GM19328 (cell line): Measurements from ENCODE around the gene CASZ1.

Experiments
- ATAC-seq: cut with Tn5 transposase; IDR thresholded peaks from one replicate; pipeline ENCODE4 v1.9.1; 2021; ENCODE audit warnings: mild to moderate bottlenecking, moderate library complexity; ENCODE audit not compliant: unreplicated experiment

The CASZ1 gene

DNA sequence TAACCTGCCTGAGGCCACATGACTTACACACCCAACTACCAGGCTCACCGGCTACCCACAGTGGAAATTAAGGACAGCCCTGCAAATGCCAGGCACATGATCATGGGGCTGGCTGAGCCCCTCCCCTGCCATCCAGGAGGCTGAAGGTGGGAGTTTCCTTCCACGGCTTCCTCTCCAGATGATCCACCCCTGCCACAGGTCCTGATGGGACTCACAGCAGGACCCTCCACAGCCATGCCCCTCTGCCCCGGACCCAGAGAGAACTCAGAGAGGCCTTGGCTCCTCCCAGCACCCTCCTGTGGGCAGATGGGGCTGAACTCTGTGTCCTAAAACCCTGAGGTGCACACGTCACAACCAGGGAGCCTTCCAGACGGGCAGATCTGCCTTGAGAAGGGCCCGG, 29.1 kb upstream of the CASZ1 start:
- ATAC-seq, result no peak

DNA sequence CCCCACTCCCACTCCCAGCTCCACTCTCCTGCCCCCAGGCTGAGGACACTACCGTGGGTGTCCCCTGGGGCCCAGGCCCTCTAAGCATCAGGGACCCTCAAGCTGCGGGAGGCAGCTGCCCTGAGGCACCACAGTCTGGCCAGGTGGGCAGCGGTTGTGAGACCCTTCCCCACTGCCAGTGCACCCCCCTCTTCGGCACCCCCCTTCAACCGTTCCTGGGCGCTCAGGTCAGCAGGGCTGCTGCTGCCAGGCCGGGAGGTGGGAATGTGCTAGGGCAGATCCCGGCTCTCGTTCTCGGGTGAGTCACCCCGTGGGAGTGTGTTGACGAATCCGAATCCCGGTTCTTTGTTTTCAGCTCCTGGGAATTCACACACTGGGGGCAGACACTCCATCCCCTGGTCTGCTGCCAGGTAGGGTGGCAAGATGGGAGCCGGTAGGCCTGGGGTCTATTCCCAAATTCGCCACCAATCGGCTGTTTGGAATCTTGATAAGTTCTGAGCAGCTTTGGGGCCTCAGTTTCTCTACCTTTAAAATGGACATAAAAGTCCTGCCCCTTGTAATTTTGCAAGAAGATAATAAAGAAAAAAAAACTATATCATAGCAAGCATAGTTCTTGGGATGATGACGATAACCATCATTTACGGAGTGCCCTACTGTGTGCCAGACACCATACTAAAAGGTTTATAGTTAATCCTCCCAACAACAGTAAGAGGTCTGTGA, 28.5 kb upstream of the CASZ1 start:
- ATAC-seq, result no peak

DNA sequence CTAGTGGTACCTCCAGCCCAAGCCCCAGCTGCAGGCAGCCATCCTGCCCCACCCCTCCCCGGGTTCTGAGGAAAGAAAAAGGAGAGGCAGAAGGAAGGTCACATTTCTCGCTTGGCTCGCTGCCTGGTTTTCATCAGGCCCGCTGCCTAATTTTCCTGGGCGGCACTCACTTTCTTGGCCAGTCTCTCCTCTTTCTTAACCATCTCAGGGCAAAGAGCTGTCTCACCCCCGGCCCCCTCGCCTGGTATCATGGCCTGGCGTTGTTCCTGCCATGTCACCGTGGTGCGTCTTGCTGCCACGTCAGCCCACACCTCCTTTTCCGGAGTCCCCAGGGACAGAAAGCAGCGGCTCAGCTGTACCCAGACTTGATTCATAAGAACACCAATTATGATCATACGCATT, 26.6 kb upstream of the CASZ1 start:
- ATAC-seq, result no peak

DNA sequence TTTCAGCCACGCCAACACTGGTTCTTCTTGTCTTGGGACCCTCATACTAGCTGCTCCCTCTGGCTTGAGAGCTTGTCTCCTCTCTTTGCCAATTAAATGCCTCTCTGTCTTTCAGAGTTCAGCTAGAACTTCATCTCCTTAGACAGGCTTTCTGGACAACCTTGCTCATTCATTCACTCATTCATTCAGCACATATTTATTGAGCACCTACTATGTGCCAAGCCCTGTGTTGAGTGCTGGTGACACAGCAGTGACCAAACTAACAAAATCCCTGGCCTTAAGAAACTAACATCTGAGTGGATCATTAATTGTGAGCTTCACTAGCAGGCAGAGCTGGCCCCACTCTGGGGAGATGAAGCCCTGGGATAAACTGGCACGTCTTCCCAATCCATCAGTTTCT, 24.9 kb upstream of the CASZ1 start:
- ATAC-seq, result no peak

DNA sequence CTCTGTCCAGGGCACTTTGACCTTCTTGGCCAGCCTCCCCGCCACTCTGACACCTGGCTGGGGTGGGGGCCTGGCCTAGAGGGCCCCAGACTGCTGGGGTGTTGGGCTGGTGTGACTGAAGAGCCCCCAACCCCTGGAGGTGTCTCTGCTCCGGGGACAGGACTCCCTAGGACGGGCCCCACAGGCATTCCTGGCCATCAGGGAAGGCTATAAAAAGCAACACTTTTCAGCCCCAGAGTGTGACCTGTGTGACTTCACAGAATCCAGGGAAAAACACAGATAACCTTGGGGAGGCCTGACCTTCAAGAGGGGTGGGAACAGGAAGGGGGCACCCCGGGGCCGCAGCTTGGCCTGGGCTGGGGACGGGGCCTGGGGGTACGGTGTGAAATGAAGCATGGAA, 24.0 kb upstream of the CASZ1 start:
- no peak for ATAC-seq

DNA sequence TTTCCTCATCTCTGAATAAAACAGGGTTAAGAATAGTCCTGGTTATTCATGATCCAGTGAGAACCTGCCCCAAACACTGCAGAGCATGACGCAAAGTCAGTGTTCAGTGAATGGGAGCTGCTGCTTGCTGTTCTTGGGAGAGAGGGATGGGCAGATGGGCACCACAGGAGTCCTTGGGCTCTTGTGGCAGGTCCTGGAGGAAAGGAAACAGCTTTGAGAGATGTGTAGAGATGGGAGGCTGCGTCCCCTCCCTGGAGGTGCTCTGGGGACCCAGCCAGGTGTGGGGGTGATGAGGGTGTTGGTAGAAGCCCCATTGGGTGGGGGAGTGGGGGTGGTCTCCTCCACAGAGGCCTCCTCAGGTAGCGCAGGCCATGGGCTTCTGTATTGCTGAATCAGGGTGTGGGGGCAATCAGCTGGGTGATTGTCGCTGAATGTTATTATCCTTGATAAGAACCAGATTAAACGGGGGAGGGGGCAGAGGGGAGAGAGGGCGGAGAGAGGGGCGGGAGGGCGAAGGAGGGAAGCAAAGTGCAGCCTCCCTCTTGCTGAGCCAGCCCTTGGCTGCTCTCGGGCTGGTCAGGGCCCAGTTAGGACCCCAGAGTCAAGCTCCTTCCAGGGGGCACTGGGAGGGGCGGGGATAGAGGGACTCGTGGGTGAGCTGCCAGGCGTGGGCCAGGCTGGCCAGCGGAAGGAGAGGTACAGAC, 22.9 kb upstream of the CASZ1 start:
- no peak for ATAC-seq

DNA sequence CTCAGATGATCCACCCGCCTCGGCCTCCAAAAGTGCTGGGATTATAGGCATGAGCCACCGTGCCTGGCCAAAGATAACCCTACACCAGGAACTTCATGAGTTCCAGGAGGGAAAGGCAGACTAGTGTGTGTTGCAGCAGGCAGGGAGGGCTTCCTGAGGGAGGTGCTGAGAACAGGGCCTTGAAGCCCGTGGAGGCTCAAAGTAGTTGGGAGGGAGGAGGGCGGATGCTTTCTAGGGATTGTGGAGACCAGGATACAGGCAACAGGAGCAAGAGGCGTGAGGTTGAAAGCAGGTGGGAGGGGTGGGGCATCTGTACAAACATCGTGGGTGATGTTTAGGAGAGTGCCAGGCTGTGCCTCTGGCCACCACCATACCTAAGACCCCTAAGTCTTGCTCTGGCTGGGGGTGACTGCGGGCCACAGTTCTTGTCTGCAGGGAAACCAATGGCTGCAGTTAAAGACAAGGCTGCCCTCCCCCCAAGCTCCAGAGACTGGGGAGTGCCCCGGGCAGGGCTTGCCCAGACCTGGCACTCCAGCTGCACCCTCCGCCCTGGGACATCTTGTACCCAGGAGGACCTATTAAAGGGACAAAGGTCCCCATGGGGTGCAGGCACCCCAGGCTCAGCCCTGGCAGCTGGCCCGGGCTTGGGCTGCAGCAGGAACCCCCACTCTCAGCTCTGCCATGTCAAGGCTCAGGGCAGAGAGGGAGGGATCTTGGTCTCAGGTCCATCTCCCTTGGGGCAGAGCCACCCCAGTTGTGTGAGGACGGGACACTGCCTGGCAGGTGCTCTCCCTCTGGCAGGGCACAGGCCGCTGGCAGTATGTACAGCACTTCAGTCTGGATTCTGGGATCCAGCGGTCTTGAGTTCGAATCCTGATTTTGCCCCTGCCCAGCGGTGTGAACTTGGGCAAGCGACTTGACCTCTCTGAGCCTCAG, 22.1 kb upstream of the CASZ1 start:
- no peak for ATAC-seq

DNA sequence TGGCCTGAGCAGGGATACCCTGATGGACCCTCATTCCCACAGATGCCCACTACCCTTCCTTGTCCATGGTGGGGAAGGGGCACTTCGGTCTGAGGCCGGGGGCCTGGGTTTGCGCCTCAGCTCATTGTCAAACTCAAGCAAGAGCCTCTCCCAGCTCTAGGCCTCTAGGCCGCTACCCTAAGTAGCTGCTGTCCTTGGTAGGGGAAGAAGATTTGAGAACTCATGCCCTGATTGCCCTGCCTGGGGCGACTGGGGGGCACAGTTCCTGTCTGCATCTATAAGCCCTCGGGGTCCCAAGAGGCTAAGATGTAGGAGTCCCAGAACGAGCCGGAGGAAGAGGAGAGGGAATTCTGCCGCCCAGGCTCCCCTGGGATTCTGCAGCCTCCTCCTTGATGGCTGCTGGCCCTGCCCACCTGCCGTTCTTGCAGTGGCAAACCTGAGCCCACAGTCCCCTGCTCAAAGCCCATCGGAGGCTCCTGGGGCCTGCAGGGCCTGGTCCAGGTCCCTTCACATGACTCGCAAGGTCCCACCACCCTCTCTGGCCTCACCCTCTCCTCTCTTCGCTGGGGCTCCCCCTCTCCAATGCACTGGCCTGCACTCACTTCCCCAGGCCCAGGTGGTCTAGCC, 20.4 kb upstream of the CASZ1 start:
- no peak for ATAC-seq

DNA sequence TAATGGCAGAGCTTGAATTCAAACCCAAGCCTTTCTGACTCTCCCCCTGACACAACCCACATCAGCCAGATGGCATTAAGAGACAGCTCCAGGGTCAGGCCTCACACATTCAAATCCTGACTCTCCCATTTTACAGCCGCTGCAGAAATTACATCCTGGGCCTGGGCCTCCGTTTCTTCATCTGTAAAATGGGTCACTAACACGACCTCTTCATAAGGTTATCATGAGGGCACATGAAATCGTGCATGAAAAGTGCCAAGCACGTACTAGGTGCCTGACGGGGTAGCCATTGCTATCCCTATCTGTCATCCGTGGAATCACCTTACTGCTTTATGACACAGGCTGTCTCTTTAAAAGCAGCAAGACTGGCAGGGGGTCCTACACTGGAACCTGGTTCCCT, 19.8 kb upstream of the CASZ1 start:
- no peak for ATAC-seq

DNA sequence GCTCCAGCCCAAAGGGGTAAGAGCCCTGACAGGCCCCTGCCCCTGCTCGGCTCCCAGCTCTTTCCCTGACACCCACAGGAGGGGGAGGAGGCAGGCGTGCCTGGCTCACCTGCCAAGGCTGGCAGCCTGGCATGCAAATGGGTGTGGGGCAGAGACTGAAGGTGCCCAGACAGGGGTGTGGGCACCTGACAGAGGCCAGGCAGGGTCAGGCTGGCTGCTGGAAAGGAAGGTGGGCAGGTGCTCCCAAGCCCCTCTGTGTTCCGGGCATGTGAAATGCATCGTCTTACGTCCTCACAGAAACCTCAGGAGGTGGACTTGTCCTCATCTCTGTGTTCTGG, 19.4 kb upstream of the CASZ1 start:
- ATAC-seq, result no peak

DNA sequence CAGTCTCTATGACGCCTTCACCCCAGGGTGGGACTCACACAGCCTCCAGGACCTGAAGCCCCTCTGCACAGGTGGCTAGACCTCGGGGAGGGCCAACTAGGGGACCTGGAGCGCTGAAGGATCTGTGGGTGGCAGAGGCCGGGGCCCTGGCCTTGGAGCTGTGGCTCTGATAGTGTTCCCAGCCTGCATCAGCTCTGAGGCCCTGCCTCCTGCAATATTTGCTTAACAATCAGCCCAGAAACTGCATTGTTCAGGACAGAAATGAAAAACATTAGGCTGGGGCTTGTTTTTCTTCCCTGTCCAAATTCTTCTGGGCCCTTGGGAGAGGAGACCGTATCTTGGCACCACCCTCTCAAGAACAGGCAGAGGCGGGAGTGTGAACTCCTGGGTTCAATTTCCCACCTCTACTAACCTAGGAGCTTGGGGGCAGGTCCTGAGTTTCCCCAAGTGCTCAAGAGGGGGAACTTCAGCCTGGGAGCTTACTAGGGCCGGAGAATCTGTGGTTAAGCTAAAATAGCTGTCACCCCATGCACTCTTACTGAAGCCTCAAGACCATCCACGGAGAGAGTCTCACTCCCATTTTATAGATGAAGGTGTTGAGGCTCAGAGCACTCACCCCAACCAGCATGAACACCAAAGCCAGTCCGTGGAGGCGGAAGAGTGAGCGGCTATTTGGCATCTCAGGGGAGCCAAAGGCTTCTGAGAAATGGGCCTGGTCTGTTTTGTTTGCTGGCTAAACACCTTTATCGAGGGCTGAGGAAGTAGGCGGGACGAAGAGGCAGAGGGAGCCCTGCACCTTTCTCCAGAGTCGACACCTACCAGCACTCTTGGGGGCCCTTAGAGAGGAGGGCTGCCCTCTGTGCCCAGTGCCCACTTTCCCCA, 18.8 kb upstream of the CASZ1 start:
- no peak for ATAC-seq

DNA sequence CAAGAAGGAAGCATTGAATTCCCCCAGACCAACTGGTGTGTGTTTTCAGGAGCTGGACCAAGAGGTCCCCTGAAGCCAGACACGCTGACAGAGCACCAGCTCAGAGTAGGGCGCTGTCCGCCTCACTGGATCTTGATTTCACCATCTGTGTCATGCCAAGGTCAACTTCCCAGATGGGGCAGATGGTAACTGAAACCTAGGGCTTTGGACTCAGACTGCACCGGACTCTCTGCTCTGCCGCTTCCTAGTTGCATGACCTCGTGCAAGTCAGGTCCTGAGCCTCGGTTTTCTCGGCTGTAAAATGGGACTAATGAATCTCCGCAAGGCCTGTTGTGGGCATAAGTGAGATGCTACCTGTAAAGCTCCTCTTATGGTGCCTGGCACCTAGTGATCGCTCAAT, 17.9 kb upstream of the CASZ1 start:
- ATAC-seq, result no peak

DNA sequence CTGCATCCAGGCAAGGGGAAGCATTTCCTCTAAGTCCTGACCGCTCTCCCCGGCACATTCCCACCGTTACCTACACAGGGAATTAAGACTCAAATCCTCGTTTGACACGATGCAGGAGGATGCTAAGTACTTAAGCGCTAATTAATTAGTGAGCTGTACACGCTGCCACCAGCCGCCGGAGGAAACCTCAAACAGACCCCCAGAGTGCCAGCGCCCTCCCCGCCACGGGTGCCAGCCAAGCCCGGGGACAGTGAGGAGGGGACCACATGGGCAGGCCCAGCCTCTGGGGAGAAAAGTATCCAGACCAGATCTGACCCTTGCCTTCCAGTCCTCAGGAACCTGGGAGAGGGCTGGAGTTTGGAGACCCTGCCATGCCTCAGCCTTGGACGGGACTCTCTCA, 17.4 kb upstream of the CASZ1 start:
- no peak for ATAC-seq

DNA sequence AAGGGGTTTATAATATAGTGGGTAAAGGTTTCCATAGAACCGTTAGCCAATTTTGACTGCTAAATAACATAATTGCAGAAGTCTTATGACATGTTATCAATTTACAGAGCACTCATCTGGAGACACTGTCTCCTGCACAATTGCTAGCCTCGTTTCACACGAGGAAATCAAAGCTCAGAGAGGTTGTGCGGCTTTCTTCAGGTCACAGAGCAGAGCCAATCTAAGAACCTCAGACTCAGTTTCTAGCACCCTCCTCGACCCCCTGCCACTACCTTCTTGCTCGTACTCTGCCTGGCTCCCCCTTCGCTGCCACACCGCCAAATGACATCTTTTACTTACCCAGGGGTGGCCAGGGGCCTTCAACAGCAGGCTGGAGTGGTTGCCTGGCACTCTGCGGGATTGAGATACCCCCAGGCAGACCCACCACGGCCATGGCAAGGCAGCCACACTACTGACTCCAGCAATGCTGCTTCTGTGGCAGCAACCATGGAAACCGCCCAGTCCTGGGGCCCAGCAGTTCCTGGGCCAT, 16.0 kb upstream of the CASZ1 start:
- no peak for ATAC-seq

DNA sequence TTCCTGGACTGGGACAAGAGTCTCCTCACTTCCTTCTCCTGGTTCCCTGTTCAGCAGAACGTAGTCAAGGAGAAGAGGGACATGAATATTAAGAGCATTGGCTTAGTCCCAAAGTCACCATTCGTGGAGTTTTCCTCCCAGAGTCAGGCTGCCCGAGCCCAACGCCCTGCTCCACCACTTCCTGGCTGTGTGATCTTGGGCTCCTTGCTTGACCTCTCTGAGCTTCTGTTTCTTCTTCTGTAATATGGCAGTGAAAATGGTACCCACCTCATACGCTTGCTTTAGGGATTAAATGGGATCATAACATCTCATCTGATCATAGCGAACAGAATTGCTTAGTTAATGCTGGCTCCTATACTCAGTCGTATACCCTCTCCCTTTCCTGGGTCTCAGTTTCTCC, 12.0 kb upstream of the CASZ1 start:
- ATAC-seq, result no peak

DNA sequence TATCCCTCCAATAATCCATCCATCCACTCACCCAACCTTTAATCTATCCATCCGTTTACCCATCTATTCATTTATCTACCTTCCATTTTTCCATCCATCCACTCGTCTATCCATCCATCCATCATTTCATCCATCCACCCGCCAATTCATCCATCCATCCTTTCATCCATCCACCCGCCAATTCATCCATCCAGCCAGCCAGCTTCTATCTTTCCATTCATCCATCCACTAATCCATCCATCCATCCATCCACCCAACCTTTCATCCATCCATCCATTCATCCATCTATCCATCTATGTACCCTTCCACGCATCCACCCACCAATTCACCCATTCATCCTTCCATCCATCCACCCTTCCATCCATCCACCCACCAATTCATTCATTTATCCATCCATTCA, 10.5 kb upstream of the CASZ1 start:
- no peak for ATAC-seq

DNA sequence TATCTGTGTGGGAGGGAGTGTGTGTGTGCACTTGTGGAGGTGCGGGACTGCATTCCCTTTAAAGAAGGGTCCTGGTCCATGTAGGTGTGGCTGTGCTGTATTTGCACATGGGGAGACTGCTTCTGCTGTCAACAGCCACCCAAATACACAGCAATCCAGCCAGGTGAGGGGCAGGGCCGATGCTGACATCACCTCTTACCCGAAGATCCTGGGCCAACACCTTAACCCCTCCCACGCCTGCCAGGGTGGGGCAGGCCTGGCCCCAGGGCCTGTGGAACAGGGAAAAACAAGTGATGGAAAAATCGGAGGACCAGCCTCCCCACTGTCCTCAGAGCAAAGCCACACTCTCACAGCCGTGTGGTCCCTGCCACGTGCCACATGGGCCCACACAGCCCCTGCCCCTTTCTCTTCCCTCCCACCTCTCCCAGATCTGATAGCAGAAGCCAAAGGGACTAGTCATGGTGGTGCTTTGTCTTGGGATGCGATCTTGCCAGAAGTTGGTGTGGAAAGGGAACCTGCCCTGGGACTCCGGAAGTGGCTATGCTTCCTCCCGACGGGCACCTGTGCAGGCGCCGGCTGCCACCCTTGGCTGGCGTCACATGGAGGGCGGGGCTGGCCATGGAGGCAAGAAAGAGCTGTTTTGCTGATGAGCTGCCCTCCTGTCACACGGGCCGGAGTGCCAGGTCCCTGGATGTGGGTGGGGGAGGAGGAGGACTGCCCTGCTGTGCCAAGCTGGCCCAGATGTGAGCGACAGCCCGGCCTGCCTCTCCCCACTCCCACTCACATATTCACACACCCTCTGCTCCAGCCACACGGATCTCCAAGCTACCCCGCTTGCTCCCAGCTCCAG, 7.8 kb upstream of the CASZ1 start:
- ATAC-seq, result no peak

DNA sequence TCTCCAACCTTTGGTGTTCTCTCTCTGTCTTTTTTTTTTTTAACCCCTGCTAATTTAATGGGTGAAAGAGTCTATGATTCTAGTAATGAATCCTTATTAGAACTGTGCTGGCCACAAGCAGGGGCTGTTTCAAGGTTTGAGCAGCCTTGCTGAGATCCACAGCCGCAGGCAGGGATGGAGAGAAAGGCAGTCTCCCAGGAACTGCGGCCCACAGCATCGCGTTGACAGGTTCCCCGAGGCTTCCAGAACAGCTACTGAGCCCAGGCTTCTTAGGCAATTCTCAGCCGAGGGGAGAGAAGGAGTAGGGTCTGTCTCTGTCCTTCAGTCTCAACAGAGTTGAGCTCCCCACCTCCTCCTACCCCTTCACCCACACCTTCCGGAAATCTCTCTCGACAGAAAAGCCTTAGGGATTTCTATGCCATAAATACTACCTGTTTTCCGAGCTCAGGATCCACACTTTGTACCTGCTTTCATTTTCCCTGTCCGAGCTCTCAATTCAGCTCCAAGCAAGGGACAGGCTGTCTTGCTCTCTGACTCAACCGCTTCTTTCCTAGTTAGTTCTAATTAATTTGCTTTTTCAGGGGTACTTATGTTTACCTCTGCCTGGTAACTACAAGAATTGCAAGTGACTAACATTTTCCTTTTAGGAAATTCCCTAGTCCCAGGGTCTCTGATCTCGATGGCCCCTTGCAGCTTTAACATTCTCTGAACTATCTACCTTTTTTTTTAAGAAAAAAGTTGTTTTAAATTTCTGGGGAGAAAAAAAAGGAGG, 6.7 kb upstream of the CASZ1 start:
- no peak for ATAC-seq

DNA sequence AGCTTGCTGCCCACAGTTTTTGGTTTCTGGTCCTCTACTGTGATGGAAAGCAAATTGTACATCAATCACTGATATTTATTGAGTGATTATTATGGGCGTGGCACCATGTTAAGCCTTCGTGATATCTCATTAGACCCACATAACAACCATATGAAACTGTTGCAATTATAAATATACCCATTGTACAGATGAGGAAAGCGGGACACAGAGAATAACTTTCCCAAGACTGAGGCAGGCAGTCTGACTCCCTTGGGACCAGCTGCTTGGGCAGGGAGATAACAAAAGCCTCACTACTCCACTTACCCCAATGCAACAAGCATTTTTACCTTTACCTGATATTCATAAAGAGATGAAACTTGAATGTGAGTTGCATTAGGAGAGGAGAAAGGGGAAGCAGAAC, 4.3 kb upstream of the CASZ1 start:
- no peak for ATAC-seq
